ENCODE measurements around the gene HBEGF. TPM values are rescaled to one million over a fixed set of nuclear protein-coding genes. Genes with fewer than 3 reads are reported as not detected.

HBEGF gene
- total RNA-seq, 1 experiment from 2014 or later: 12.3 TPM

DNA sequence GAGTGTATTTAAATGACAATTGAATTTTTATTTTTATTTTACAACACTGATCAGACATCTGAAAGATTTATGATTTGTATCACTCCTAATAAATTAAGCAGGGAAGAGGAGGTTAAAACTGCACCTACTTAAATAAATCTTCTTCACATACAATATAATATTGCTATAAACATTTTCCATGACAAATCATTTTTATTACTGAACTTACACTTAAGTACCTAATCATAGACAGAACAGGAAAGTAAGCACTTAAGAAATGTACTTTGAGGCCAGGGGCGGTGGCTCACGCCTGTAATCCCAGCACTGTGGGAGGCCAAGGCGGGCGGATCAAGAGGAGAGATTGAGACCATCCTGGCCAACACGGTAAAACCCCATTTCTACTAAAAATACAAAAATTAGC is 47.3 kb downstream of the HBEGF start:
- Histone ChIP-seq H3K9me3 (ENCODE audit: control insufficient read depth in 1 of 2, insufficient read depth in 1 of 2, low read depth in 1 of 2, low read length in 2 of 2) (no peaks in the 10 kb centered on the region), H3K4me3 (replicated peaks in 1 of 2; ENCODE audit: low read depth in 1 of 2, low read length in 2 of 2) (no peak overlapping the region), H3K4me1 (ENCODE audit: control insufficient read depth in 1 of 2, insufficient read depth in 2 of 2, low read length in 2 of 2) (peaks cover 25 to 50% of the 10 kb centered on the region in 2 experiments), H3K36me3 (ENCODE audit: control insufficient read depth in 1 of 2, insufficient read depth in 2 of 2, low read length in 2 of 2) (peaks cover 0 to 2% of the 10 kb centered on the region in 2 experiments; a peak in 1 of 4 replicates), H2AFZ (ENCODE audit: low read depth, low read length, poor library complexity, severe bottlenecking) (no peak overlapping the region), H3K9me2 (ENCODE audit: insufficient read depth) (no peaks in the 10 kb centered on the region), H3K79me2 (ENCODE audit: insufficient read depth, low read length) (peaks cover 79% of the 10 kb centered on the region), H4K20me1 (ENCODE audit: insufficient read depth) (no peaks in the 10 kb centered on the region; the same call in 1 of the 2 replicates), H3K27me3 (ENCODE audit: insufficient read depth, low read length) (no peaks in the 10 kb centered on the region), H3K9ac (ENCODE audit: low read length) (no peak overlapping the region), H3K27ac (ENCODE audit: low read depth, low read length) (peak overlapping the region; percentile 42; the same call in 1 of the 2 replicates), H3K4me2 (ENCODE audit: low read length) (peak overlapping the region; percentile 22; the same call in 1 of the 2 replicates)
- BruUV-seq (replicated peaks): no TSS peak
- ChIA-PET POLR2A (no interaction called here), RAD21 (ENCODE audit: low non-redundant PET in 1 of 2, low total read pairs in 2 of 2, uncharacterized antibody in 2 of 2, unreplicated experiment in 2 of 2) (no interaction called here), CTCF (no interaction called here)
- intact Hi-C loops (cut with micrococcal nuclease): no loop called here
- DNase-seq (ENCODE audit: low read depth, low spot score) (no peak), ATAC-seq (no peak)
- TF ChIP-seq, protein P1, sequence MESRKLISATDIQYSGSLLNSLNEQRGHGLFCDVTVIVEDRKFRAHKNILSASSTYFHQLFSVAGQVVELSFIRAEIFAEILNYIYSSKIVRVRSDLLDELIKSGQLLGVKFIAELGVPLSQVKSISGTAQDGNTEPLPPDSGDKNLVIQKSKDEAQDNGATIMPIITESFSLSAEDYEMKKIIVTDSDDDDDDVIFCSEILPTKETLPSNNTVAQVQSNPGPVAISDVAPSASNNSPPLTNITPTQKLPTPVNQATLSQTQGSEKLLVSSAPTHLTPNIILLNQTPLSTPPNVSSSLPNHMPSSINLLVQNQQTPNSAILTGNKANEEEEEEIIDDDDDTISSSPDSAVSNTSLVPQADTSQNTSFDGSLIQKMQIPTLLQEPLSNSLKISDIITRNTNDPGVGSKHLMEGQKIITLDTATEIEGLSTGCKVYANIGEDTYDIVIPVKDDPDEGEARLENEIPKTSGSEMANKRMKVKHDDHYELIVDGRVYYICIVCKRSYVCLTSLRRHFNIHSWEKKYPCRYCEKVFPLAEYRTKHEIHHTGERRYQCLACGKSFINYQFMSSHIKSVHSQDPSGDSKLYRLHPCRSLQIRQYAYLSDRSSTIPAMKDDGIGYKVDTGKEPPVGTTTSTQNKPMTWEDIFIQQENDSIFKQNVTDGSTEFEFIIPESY (IDR thresholded peaks at IDR 0.05; ENCODE audit: extremely low read depth, insufficient replicate concordance, low read length): no peak
- no peak for TF ChIP-seq SRF (IDR thresholded peaks at IDR 0.05; ENCODE audit: low read depth)
- TF ChIP-seq POLR2A (IDR thresholded peaks at IDR 0.05; ENCODE audit: borderline replicate concordance, extremely low read depth, insufficient read depth, insufficient read length): no peak
- TF ChIP-seq YY1 (IDR thresholded peaks at IDR 0.05; ENCODE audit: extremely low read depth, insufficient replicate concordance, low read depth, low read length): no peak
- TF ChIP-seq CBX3 (IDR thresholded peaks at IDR 0.05; ENCODE audit: low read depth): no peak
- no peak for TF ChIP-seq EGR1 (IDR thresholded peaks at IDR 0.05; ENCODE audit: low read depth)
- no peak for TF ChIP-seq TCF7L2 (IDR thresholded peaks at IDR 0.05; ENCODE audit: borderline replicate concordance, extremely low read depth, insufficient read depth, insufficient read length)
- TF ChIP-seq CEBPB (IDR thresholded peaks at IDR 0.05; ENCODE audit: low read depth): no peak
- TF ChIP-seq, protein P2, sequence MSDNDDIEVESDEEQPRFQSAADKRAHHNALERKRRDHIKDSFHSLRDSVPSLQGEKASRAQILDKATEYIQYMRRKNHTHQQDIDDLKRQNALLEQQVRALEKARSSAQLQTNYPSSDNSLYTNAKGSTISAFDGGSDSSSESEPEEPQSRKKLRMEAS (IDR thresholded peaks at IDR 0.05): no peak
- TF ChIP-seq, protein P3, sequence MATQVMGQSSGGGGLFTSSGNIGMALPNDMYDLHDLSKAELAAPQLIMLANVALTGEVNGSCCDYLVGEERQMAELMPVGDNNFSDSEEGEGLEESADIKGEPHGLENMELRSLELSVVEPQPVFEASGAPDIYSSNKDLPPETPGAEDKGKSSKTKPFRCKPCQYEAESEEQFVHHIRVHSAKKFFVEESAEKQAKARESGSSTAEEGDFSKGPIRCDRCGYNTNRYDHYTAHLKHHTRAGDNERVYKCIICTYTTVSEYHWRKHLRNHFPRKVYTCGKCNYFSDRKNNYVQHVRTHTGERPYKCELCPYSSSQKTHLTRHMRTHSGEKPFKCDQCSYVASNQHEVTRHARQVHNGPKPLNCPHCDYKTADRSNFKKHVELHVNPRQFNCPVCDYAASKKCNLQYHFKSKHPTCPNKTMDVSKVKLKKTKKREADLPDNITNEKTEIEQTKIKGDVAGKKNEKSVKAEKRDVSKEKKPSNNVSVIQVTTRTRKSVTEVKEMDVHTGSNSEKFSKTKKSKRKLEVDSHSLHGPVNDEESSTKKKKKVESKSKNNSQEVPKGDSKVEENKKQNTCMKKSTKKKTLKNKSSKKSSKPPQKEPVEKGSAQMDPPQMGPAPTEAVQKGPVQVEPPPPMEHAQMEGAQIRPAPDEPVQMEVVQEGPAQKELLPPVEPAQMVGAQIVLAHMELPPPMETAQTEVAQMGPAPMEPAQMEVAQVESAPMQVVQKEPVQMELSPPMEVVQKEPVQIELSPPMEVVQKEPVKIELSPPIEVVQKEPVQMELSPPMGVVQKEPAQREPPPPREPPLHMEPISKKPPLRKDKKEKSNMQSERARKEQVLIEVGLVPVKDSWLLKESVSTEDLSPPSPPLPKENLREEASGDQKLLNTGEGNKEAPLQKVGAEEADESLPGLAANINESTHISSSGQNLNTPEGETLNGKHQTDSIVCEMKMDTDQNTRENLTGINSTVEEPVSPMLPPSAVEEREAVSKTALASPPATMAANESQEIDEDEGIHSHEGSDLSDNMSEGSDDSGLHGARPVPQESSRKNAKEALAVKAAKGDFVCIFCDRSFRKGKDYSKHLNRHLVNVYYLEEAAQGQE (IDR thresholded peaks at IDR 0.05; ENCODE audit: low read depth): no peak
- no peak for TF ChIP-seq POLR2AphosphoS5 (IDR thresholded peaks at IDR 0.05; ENCODE audit: low read depth, low read length)
- TF ChIP-seq EZH2 (IDR thresholded peaks at IDR 0.05): no peak
- TF ChIP-seq EZH2phosphoT487 (IDR thresholded peaks at IDR 0.05; ENCODE audit: borderline replicate concordance): no peak
- TF ChIP-seq JUND (IDR thresholded peaks at IDR 0.05): no peak
- no peak for TF ChIP-seq ELF1 (IDR thresholded peaks at IDR 0.05; ENCODE audit: borderline replicate concordance, low read depth)
- TF ChIP-seq, protein P4, sequence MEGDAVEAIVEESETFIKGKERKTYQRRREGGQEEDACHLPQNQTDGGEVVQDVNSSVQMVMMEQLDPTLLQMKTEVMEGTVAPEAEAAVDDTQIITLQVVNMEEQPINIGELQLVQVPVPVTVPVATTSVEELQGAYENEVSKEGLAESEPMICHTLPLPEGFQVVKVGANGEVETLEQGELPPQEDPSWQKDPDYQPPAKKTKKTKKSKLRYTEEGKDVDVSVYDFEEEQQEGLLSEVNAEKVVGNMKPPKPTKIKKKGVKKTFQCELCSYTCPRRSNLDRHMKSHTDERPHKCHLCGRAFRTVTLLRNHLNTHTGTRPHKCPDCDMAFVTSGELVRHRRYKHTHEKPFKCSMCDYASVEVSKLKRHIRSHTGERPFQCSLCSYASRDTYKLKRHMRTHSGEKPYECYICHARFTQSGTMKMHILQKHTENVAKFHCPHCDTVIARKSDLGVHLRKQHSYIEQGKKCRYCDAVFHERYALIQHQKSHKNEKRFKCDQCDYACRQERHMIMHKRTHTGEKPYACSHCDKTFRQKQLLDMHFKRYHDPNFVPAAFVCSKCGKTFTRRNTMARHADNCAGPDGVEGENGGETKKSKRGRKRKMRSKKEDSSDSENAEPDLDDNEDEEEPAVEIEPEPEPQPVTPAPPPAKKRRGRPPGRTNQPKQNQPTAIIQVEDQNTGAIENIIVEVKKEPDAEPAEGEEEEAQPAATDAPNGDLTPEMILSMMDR (IDR thresholded peaks at IDR 0.05 in 2 of 3, conservative IDR thresholded peaks at IDR 0.05 in 1 of 3; ENCODE audit: borderline replicate concordance in 1 of 3, insufficient read depth in 1 of 3, low read depth in 2 of 3, low read length in 2 of 3): no peak
